ENCODE data around the gene DDR2. TPM values are rescaled to one million over a fixed set of nuclear protein-coding genes. Genes with fewer than 3 reads are reported as not detected.

The DDR2 gene
- total RNA-seq, 1 experiment from 2014 or later = 0.52 TPM

DNA sequence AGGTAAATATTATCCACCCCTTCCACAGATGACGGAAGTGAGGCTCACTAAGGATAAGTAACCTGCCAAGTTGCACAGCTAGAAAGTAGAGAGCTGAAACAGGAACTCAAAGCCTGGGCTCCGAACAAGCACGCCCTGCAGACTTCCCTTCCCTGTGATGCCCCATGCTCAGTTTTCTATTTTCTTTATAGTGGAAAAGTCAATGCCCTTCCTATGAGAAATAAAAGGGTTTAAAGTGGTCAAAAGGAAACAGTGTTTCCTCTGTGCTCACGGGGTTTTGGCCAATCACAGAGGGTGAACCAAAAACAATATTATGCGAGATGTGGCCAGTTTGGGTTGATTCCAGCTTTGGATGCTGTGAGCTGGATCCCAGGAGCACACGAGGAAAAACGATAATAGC, 44.5 kb downstream of the DDR2 start:
- Mint-ChIP-seq H3K9me3 (peaks cover 4 to 5% of the 10 kb centered on the region in 2 experiments; a peak in 3 of 5 replicates), H3K27ac (no peak overlapping the region), H3K4me3 (no peak overlapping the region), H3K27me3 (ENCODE audit: low read depth) (no peaks in the 10 kb centered on the region), H3K4me1 (peaks cover 0 to under 1% of the 10 kb centered on the region in 2 experiments; a peak in 1 of 4 replicates), H3K36me3 (ENCODE audit: insufficient read depth in 1 of 3, low read depth in 3 of 3) (no peaks in the 10 kb centered on the region)
- Histone ChIP-seq H2BK5ac (ENCODE audit: insufficient read length, low read length) (no peak overlapping the region), H3K27me3 (ENCODE audit: insufficient read depth, low read length) (no peaks in the 10 kb centered on the region), H4K8ac (replicated peaks; ENCODE audit: insufficient read length, low read depth, low read length) (no peak overlapping the region), H3K4me2 (ENCODE audit: insufficient read depth, insufficient read length, low read length) (no peak overlapping the region), H3K23ac (ENCODE audit: insufficient read length, low read depth, low read length) (no peak overlapping the region), H3T11ph (ENCODE audit: low read length) (no peak overlapping the region), H2BK20ac (ENCODE audit: low read depth, low read length, poor library complexity, severe bottlenecking) (no peak overlapping the region), H2AFZ (ENCODE audit: low read length) (no peak overlapping the region), H3K79me2 (ENCODE audit: insufficient read depth, low read length) (no peaks in the 10 kb centered on the region), H2AK5ac (ENCODE audit: insufficient read length, low read length) (no peak overlapping the region), H3K23me2 (ENCODE audit: insufficient read length, low read depth, low read length, poor library complexity, severe bottlenecking) (no peaks in the 10 kb centered on the region), H3K9ac (ENCODE audit: extremely low read depth, insufficient read length, low read length) (no peak overlapping the region), H3K14ac (ENCODE audit: insufficient read depth, low read length) (no peak overlapping the region), H3K9me3 (ENCODE audit: control insufficient read depth, low read depth, low read length) (no peaks in the 10 kb centered on the region), H4K20me1 (ENCODE audit: control insufficient read depth, insufficient read depth, insufficient read length) (no peaks in the 10 kb centered on the region), H3K56ac (ENCODE audit: insufficient read length, low read depth, low read length) (no peak overlapping the region), H2BK120ac (ENCODE audit: low read depth, low read length, poor library complexity, severe bottlenecking) (no peak overlapping the region), H3K79me1 (ENCODE audit: insufficient read depth, low read depth, low read length, poor library complexity, severe bottlenecking) (no peaks in the 10 kb centered on the region), H3K27ac (ENCODE audit: insufficient read length, low read depth, low read length) (no peak overlapping the region), H3K18ac (ENCODE audit: insufficient read length, low read depth, low read length) (no peak overlapping the region), H3K4me1 (ENCODE audit: insufficient read depth, low read length) (no peaks in the 10 kb centered on the region), H2BK12ac (ENCODE audit: insufficient read length, low read depth, low read length) (no peak overlapping the region), H4K5ac (ENCODE audit: insufficient read length, low read depth, low read length) (no peak overlapping the region), H3K4ac (ENCODE audit: low read depth, low read length) (no peak overlapping the region), H2BK15ac (ENCODE audit: low read depth, low read length) (no peak overlapping the region), H4K91ac (ENCODE audit: insufficient read length, low read depth, low read length) (no peak overlapping the region)
- TF ChIP-seq, protein P1, sequence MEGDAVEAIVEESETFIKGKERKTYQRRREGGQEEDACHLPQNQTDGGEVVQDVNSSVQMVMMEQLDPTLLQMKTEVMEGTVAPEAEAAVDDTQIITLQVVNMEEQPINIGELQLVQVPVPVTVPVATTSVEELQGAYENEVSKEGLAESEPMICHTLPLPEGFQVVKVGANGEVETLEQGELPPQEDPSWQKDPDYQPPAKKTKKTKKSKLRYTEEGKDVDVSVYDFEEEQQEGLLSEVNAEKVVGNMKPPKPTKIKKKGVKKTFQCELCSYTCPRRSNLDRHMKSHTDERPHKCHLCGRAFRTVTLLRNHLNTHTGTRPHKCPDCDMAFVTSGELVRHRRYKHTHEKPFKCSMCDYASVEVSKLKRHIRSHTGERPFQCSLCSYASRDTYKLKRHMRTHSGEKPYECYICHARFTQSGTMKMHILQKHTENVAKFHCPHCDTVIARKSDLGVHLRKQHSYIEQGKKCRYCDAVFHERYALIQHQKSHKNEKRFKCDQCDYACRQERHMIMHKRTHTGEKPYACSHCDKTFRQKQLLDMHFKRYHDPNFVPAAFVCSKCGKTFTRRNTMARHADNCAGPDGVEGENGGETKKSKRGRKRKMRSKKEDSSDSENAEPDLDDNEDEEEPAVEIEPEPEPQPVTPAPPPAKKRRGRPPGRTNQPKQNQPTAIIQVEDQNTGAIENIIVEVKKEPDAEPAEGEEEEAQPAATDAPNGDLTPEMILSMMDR (conservative IDR thresholded peaks at IDR 0.05) = no peak
- no CpG with 5 or more reads among the region's 7 CpGs for WGBS (ENCODE audit: extremely low coverage, insufficient read length, low lambda C conversion rate)
- no peak for DNase-seq
